MM.1S (cell line): ENCODE results near the gene AGAP2.

Experiments used
- DNase-seq: peaks from one replicate; pipeline ENCODE4 v3.0.0-alpha.2; 2015
- H2AFZ ChIP-seq: fragments of 300-600 bp; sonication (generic); 2 replicates; pipeline ENCODE4 v1.6.0; 2016; ENCODE audit warnings: antibody characterized with exemption, low read length
- H3F3A ChIP-seq: fragments of 300-600 bp; sonication (generic); 2 replicates; pipeline ENCODE4 v1.6.1; 2016; ENCODE audit warnings: mild to moderate bottlenecking, antibody characterized with exemption, low read length, moderate library complexity, mixed read lengths; ENCODE audit not compliant: insufficient read depth
- H3K27ac ChIP-seq: fragments of 300-600 bp; sonication (generic); 2 replicates; pipeline ENCODE4 v1.5.1; 2016; ENCODE audit warnings: mild to moderate bottlenecking, low read length
- H3K27me3 ChIP-seq: fragments of 300-600 bp; sonication (generic); replicated peaks from 2 replicates; pipeline ENCODE4 v1.6.0; 2016; ENCODE audit warnings: low read length; ENCODE audit not compliant: insufficient read depth
- H3K36me3 ChIP-seq: fragments of 300-600 bp; sonication (generic); replicated peaks from 2 replicates; pipeline ENCODE4 v1.6.1; 2016; ENCODE audit warnings: mild to moderate bottlenecking, low read length, mixed read lengths; ENCODE audit not compliant: insufficient read depth
- H3K4me1 ChIP-seq: fragments of 300-600 bp; sonication (generic); 2 replicates; pipeline ENCODE4 v1.6.1; 2016; ENCODE audit warnings: low read length, mixed read lengths
- H3K4me2 ChIP-seq: fragments of 300-600 bp; sonication (generic); 2 replicates; pipeline ENCODE4 v1.6.0; 2016; ENCODE audit warnings: low read depth, low read length
- H3K4me3 ChIP-seq: fragments of 300-600 bp; sonication (generic); 2 replicates; pipeline ENCODE4 v1.5.1; 2016; ENCODE audit warnings: low read length, mixed read lengths
- H3K79me2 ChIP-seq: fragments of 300-600 bp; sonication (generic); 2 replicates; pipeline ENCODE4 v1.6.1; 2016; ENCODE audit warnings: mixed run types, low read length, mixed read lengths
- H3K9ac ChIP-seq: fragments of 300-600 bp; sonication (generic); 2 replicates; pipeline ENCODE4 v1.6.1; 2016; ENCODE audit warnings: low read length, mixed read lengths
- H3K9me2 ChIP-seq: fragments of 300-600 bp; sonication (generic); replicated peaks from 2 replicates; pipeline ENCODE4 v1.6.1; 2016; ENCODE audit warnings: mild to moderate bottlenecking, low read length, mixed read lengths; ENCODE audit not compliant: insufficient read depth
- H3K9me3 ChIP-seq: fragments of 300-600 bp; sonication (generic); replicated peaks from 2 replicates; pipeline ENCODE4 v1.6.1; 2016; ENCODE audit warnings: mild to moderate bottlenecking, low read length, mixed read lengths; ENCODE audit not compliant: insufficient read depth
- H4K20me1 ChIP-seq: fragments of 300-600 bp; sonication (generic); 2 replicates; pipeline ENCODE4 v1.6.1; 2016; ENCODE audit warnings: mild to moderate bottlenecking, low read length, moderate library complexity, mixed read lengths; ENCODE audit not compliant: insufficient read depth
- CTCF ChIP-seq: fragments of 300-600 bp; sonication (generic); IDR thresholded peaks from 2 replicates; pipeline ENCODE4 v1.5.1; 2016; ENCODE audit warnings: antibody characterized with exemption, low read length, mixed read lengths
- EZH2 ChIP-seq: fragments of 300-600 bp; sonication (generic); optimal IDR thresholded peaks from 2 replicates; pipeline ENCODE3; 2017; ENCODE audit warnings: low read depth, mild to moderate bottlenecking, antibody characterized with exemption, low read length, mixed read lengths
- EZH2phosphoT487 ChIP-seq: fragments of 300-600 bp; sonication (generic); IDR thresholded peaks from 2 replicates; pipeline ENCODE4 v1.6.1; 2018; ENCODE audit warnings: antibody characterized with exemption, low read length

Gene AGAP2

GRCh38 chr12:57738661-57739237 lies at the start of gene AGAP2:
AGAP2 (minus strand) TSS chr12:57738742; CDS start chr12:57738246, 496 bp downstream.
- H3F3A ChIP-seq: peaks cover 10% of the 10 kb centered on the region; the same call in 1 of the 2 replicates
- TF ChIP-seq EZH2: no peak
- TF ChIP-seq CTCF: no peak
- TF ChIP-seq EZH2phosphoT487: no peak
- no peaks in the 10 kb centered on the region; the same call in 1 of the 2 replicates for H4K20me1 ChIP-seq
- H3K4me2 ChIP-seq: no peak within 1 kb of the TSS
- no peak within 1 kb of the TSS for H3K4me3 ChIP-seq
- no peak within 1 kb of the TSS for H3K9ac ChIP-seq
- peaks cover 25% of the 10 kb centered on the region for H3K4me1 ChIP-seq
- H3K36me3 ChIP-seq: no peaks in the 10 kb centered on the region
- no peaks in the 10 kb centered on the region for H3K27me3 ChIP-seq
- H3K9me2 ChIP-seq: no peaks in the 10 kb centered on the region
- no peaks in the 10 kb centered on the region for H3K9me3 ChIP-seq
- peaks cover 35% of the 10 kb centered on the region for H3K79me2 ChIP-seq
- H3K27ac ChIP-seq: no peak within 1 kb of the TSS
- no peak for DNase-seq
- no peak within 1 kb of the TSS for H2AFZ ChIP-seq

GRCh38 chr12:57783861-57784260 lies 45.3 kb upstream of the AGAP2 start:
- no peak overlapping the region for H3K4me3 ChIP-seq
- no peaks in the 10 kb centered on the region for H3K9me2 ChIP-seq

GRCh38 chr12:57783466-57783801 lies 44.9 kb upstream of the AGAP2 start:
- TF ChIP-seq CTCF (no peak), EZH2 (no peak), EZH2phosphoT487 (no peak)
- Histone ChIP-seq H3K27ac (no peak overlapping the region), H2AFZ (0 out of 2 replicates have a peak overlapping the region, but pooled peaks have one; percentile 98), H3K9ac (peak overlapping the region; percentile 95), H4K20me1 (no peaks in the 10 kb centered on the region), H3K9me3 (no peaks in the 10 kb centered on the region), H3K4me3 (peak overlapping the region; percentile 100), H3K27me3 (no peaks in the 10 kb centered on the region), H3K79me2 (peaks cover 39% of the 10 kb centered on the region), H3K9me2 (no peaks in the 10 kb centered on the region), H3K4me2 (peak overlapping the region; percentile 91), H3K36me3 (0 out of 2 replicates have a peak, but pooled peaks cover 8% of the 10 kb centered on the region), H3F3A (0 out of 2 replicates have a peak, but pooled peaks cover 3% of the 10 kb centered on the region), H3K4me1 (peaks cover 12% of the 10 kb centered on the region)
- DNase-seq: no peak

More at GRCh38 chr12:57783861-57784260, 45.3 kb upstream of the AGAP2 start:
- H3K9ac ChIP-seq: no peak overlapping the region
- 0 out of 2 replicates have a peak, but pooled peaks cover 8% of the 10 kb centered on the region for H3K36me3 ChIP-seq
- no peak overlapping the region for H3K27ac ChIP-seq
- H3K4me1 ChIP-seq: peaks cover 12% of the 10 kb centered on the region
- peak overlapping the region; percentile 91; the same call in 1 of the 2 replicates for H3K4me2 ChIP-seq
- DNase-seq: no peak
- H3K9me3 ChIP-seq: no peaks in the 10 kb centered on the region
- TF ChIP-seq EZH2 (no peak), EZH2phosphoT487 (no peak), CTCF (no peak)
- no peak overlapping the region for H2AFZ ChIP-seq
- peaks cover 42% of the 10 kb centered on the region for H3K79me2 ChIP-seq
- 0 out of 2 replicates have a peak, but pooled peaks cover 3% of the 10 kb centered on the region for H3F3A ChIP-seq
- H3K27me3 ChIP-seq: no peaks in the 10 kb centered on the region
- H4K20me1 ChIP-seq: no peaks in the 10 kb centered on the region
